GM12878 (cell line): ENCODE results near the gene ORM2. TPM values are rescaled to one million over a fixed set of nuclear protein-coding genes. Genes with fewer than 3 reads are reported as not detected.

Experiments used
- ATAC-seq: fragments of 200-7000 bp; cut with Tn5 transposase; 3 replicates; pipeline ENCODE4 v1.9.1; 2020; ENCODE audit warnings: mild to moderate bottlenecking, moderate library complexity
- BruUV-seq: library from RNA; stranded (reverse); fragments of 400-500 nt; replicated peaks from 2 replicates; lab custom pipeline; 2021; lab: Mats Ljungman, UMichigan
- CTCF ChIA-PET: fragments of 300-600 bp; sonication (Branson Sonifier 250); formaldehyde crosslinking; extraction: SDS; loops from one replicate; lab custom pipeline; 2021; ENCODE audit warnings: inconsistent platforms; lab: Yijun Ruan, JAX
- POLR2A ChIA-PET: fragments of 350-600 bp; formaldehyde crosslinking; extraction: SDS; loops from one replicate; lab custom pipeline; 2021; ENCODE audit warnings: inconsistent platforms; lab: Charles Lee
- RAD21 ChIA-PET: fragments of 300-600 bp; sonication (Branson Sonifier 250); formaldehyde crosslinking; loops from one replicate; lab custom pipeline; 2023; ENCODE audit warnings: antibody characterized with exemption; ENCODE audit not compliant: unreplicated experiment; lab: Charles Lee
- SMC1A ChIA-PET: fragments of 300-600 bp; sonication (Branson Sonifier 250); formaldehyde crosslinking; loops from one replicate; lab custom pipeline; 2023; ENCODE audit not compliant: unreplicated experiment, uncharacterized antibody; lab: Charles Lee
- DNase-seq: peaks from one replicate; pipeline ENCODE4 v3.0.0-alpha.2; 2011; ENCODE audit warnings: low read depth, low spot score
- FAIRE-seq: peaks from 3 replicates; lab custom pipeline; 2011; peaks lifted over from hg19 to GRCh38; lab: Jason Lieb, UNC
- H2AFZ ChIP-seq: 2 replicates; pipeline ENCODE4 v1.6.0; 2011; ENCODE audit warnings: low read depth, low read length, control low read depth; ENCODE audit not compliant: control insufficient read depth
- H3K27ac ChIP-seq: 2 replicates; pipeline ENCODE4 v1.5.1; 2011; ENCODE audit warnings: control low read depth; ENCODE audit not compliant: control insufficient read depth, insufficient read depth
- H3K27me3 ChIP-seq, 2 experiments: replicated peaks in 1 of 2; 2 replicates each; pipeline versions ENCODE4 v1.6.0 to v1.6.1; 2011; ENCODE audit warnings: low read length in 1 of 2; ENCODE audit not compliant: control insufficient read depth in 2 of 2, insufficient read depth in 2 of 2
- H3K36me3 ChIP-seq, 2 experiments: 2 replicates each; pipeline ENCODE4 v1.5.1; 2011; ENCODE audit warnings: low read length in 1 of 2; ENCODE audit not compliant: control insufficient read depth in 2 of 2, insufficient read depth in 2 of 2
- H3K4me1 ChIP-seq: 2 replicates; pipeline ENCODE4 v1.6.1; 2011; ENCODE audit warnings: mild to moderate bottlenecking, low read length, moderate library complexity, mixed read lengths; ENCODE audit not compliant: control insufficient read depth, insufficient read depth
- H3K4me2 ChIP-seq: 2 replicates; pipeline ENCODE4 v1.6.0; 2011; ENCODE audit warnings: control low read depth; ENCODE audit not compliant: control insufficient read depth, insufficient read depth
- H3K4me3 ChIP-seq: fragments of 200-600 bp; sonication (generic); 2 replicates; pipeline ENCODE4 v1.5.1; 2016
- H3K79me2 ChIP-seq: 2 replicates; pipeline ENCODE4 v1.6.0; 2011; ENCODE audit warnings: low read length; ENCODE audit not compliant: control insufficient read depth, insufficient read depth
- H3K9ac ChIP-seq: 2 replicates; pipeline ENCODE4 v1.8.0; 2011; ENCODE audit warnings: low read length, control low read depth, mixed read lengths; ENCODE audit not compliant: control insufficient read depth, insufficient read depth
- H3K9me3 ChIP-seq: replicated peaks from 3 replicates; pipeline ENCODE4 v1.5.1; 2011; ENCODE audit warnings: mild to moderate bottlenecking, low read length; ENCODE audit not compliant: control insufficient read depth, insufficient read depth
- H4K20me1 ChIP-seq: 2 replicates; pipeline ENCODE4 v1.6.0; 2011; ENCODE audit not compliant: control insufficient read depth, insufficient read depth
- ATF2 ChIP-seq: IDR thresholded peaks from 2 replicates; pipeline ENCODE4 v1.6.1; 2012; ENCODE audit warnings: low read length, inconsistent platforms
- CBFB ChIP-seq: IDR thresholded peaks from 2 replicates; pipeline ENCODE4 v1.6.1; 2016; ENCODE audit warnings: antibody characterized with exemption, low read depth
- EED ChIP-seq: sonication (generic); IDR thresholded peaks from 2 replicates; pipeline ENCODE4 v1.6.1; 2016; ENCODE audit warnings: antibody characterized with exemption, low read depth
- FOXM1 ChIP-seq: IDR thresholded peaks from 2 replicates; pipeline ENCODE4 v1.6.1; 2012; ENCODE audit warnings: low read depth, mild to moderate bottlenecking, inconsistent platforms, low read length, moderate library complexity
- IRF3 ChIP-seq: fragments of 450-650 bp; IDR thresholded peaks from 2 replicates; pipeline ENCODE4 v1.6.1; 2014; ENCODE audit warnings: mild to moderate bottlenecking
- NFYA ChIP-seq: IDR thresholded peaks from 2 replicates; pipeline ENCODE4 v1.6.1; 2011; ENCODE audit warnings: low read depth, mild to moderate bottlenecking, low read length, improper control_type of control experiment, borderline replicate concordance
- NR2C2 ChIP-seq: IDR thresholded peaks from 2 replicates; pipeline ENCODE4 v1.6.1; 2011; ENCODE audit warnings: borderline replicate concordance, low read depth; ENCODE audit not compliant: control insufficient read depth, insufficient read length
- NR2F1 ChIP-seq: fragments of 450-650 bp; conservative IDR thresholded peaks from 2 replicates; pipeline ENCODE4 v1.6.1; 2017; ENCODE audit warnings: mild to moderate bottlenecking
- PAX5 ChIP-seq: IDR thresholded peaks from 2 replicates; pipeline ENCODE4 v1.6.1; 2011; ENCODE audit warnings: low read depth, low read length, borderline replicate concordance
- POLR2A ChIP-seq: IDR thresholded peaks from 2 replicates; pipeline ENCODE4 v1.6.1; 2011; ENCODE audit warnings: low read depth, mild to moderate bottlenecking, low read length
- POLR2AphosphoS5 ChIP-seq: IDR thresholded peaks from 2 replicates; pipeline ENCODE4 v1.6.1; 2011; ENCODE audit warnings: mild to moderate bottlenecking, low read length, inconsistent platforms
- RBBP5 ChIP-seq: fragments of 200-600 bp; sonication (generic); conservative IDR thresholded peaks from 2 replicates; pipeline ENCODE4 v1.6.1; 2016
- TAF1 ChIP-seq: IDR thresholded peaks from 2 replicates; pipeline ENCODE4 v1.6.1; 2011; ENCODE audit warnings: mild to moderate bottlenecking, low read depth, low read length, borderline replicate concordance
- TCF7 ChIP-seq: IDR thresholded peaks from 2 replicates; pipeline ENCODE4 v1.6.1; 2014; ENCODE audit warnings: antibody characterized with exemption, borderline replicate concordance
- ZBTB11 ChIP-seq: fragments of 450-650 bp; formaldehyde crosslinking; IDR thresholded peaks from 2 replicates; pipeline ENCODE4 v1.5.0; 2022; ENCODE audit warnings: mild to moderate bottlenecking, missing genetic modification characterization
- ZNF24 ChIP-seq: fragments of 450-650 bp; IDR thresholded peaks from 2 replicates; pipeline ENCODE4 v1.6.1; 2017; ENCODE audit warnings: antibody characterized with exemption, mild to moderate bottlenecking
- WGBS: methylation state at CpG from one replicate; pipeline ENCODE4 v1.1.6; 2016; ENCODE audit warnings: low lambda C conversion rate; ENCODE audit not compliant: insufficient replicate concordance, insufficient coverage; ENCODE audit errors: missing lambda C conversion rate; 5-methylcytosine and 5-hydroxymethylcytosine counted together
- in situ Hi-C: fragments of 300-500 bp; cut with MboI; formaldehyde crosslinking; loops from 9 replicates; pipeline ENCODE4 v1.14.3; 2018; ENCODE audit warnings: mixed read lengths
- intact Hi-C: fragments of 100-400 bp; cut with micrococcal nuclease; formaldehyde crosslinking; loops from one replicate; pipeline ENCODE4 v1.14.2; 2022; ENCODE audit not compliant: unreplicated experiment
- polyA plus RNA-seq, 11 experiments: library from polyadenylated mRNA; depleted of rRNA in 4 of 11; unstranded in 6 of 11; stranded (reverse) in 5 of 11; fragments of >200 nt; fragmentation: Nextera tagmentation in 4 of 11; fragmentation: Illumina TruSeq in 1 of 11; extraction: Ambion mirVana in 4 of 11; extraction: Trizol in 1 of 11; gene quantifications; 1 replicate in 1 of 11; 2 replicates in 10 of 11; pipeline versions ENCODE4 v1.2.1 to v1.2.3, GENCODE V29; 2011 to 2016; ENCODE audit warnings: inconsistent platforms in 2 of 11, missing spikeins in 2 of 11, low read depth in 1 of 11
- total RNA-seq, 4 experiments: library from RNA; depleted of rRNA in 3 of 4; stranded (reverse); fragments of >200 nt in 3 of 4; fragmentation: Illumina TruSeq in 1 of 4; extraction: Trizol in 1 of 4; gene quantifications; 2 replicates each; pipeline versions ENCODE4 v1.2.1 to v1.2.3, GENCODE V29; 2013 to 2021

The ORM2 gene
- total and polyA plus RNA-seq, 10 of the 15 experiments (the other 5 are each of a cell fraction or from before 2014, with no cell fraction given), result 0.64 TPM; not detected in 9

GRCh38 chr9:114300846-114301797, 28.5 kb upstream of the ORM2 start:
- SMC1A ChIA-PET, result no interaction called here
- TF ChIP-seq POLR2AphosphoS5 (no peak), POLR2A (no peak), ZNF24 (no peak), PAX5 (no peak), NR2C2 (no peak), IRF3 (no peak), ZBTB11 (CRISPR knock-in tag) (no peak), NR2F1 (no peak), RBBP5 (no peak), FOXM1 (no peak), CBFB (no peak), TAF1 (no peak), EED (no peak), ATF2 (no peak), NFYA (no peak), TCF7 (no peak)

More at GRCh38 chr9:114300846-114301797, 28.5 kb upstream of the ORM2 start:
- H3K9me3 ChIP-seq, result no peaks in the 10 kb centered on the region
- intact Hi-C loops (no loop called here), in situ Hi-C loops (no loop called here)
- H3K4me1 ChIP-seq, result no peaks in the 10 kb centered on the region
- DNase-seq, result no peak
- H3K27me3 ChIP-seq, result peaks cover 0 to 8% of the 10 kb centered on the region in 2 experiments; a peak in 2 of 4 replicates
- no peak overlapping the region for H3K4me2 ChIP-seq
- H3K4me3 ChIP-seq, result no peak overlapping the region
- H3K9ac ChIP-seq, result no peak overlapping the region
- no peak for ATAC-seq
- no peaks in the 10 kb centered on the region for H3K79me2 ChIP-seq
- RAD21 ChIA-PET, result no interaction called here
- FAIRE-seq, result no peak
- H2AFZ ChIP-seq, result no peak overlapping the region
- WGBS, result 46% methylated on average over 25 of the region's 31 CpGs
- POLR2A ChIA-PET, result no interaction called here
- H3K27ac ChIP-seq, result no peak overlapping the region
- H4K20me1 ChIP-seq, result 0 out of 2 replicates have a peak, but pooled peaks cover 3% of the 10 kb centered on the region
- H3K36me3 ChIP-seq, result no peaks in the 10 kb centered on the region
- no TSS peak for BruUV-seq
- CTCF ChIA-PET, result no interaction called here
